Uterus (tissue), 2 donors: Measurements from ENCODE around the gene HOXA13.

ENCODE experiments used
- CTCF ChIP-seq, 4 experiments: fragments of 200-600 bp in 2 of 4; fragments of 450-650 bp in 2 of 4; sonication (generic) in 2 of 4; IDR thresholded peaks; one replicate each; pipeline ENCODE4 v1.5.1; 2016 to 2019; ENCODE audit warnings: antibody characterized with exemption in 4 of 4, mild to moderate bottlenecking in 2 of 4, moderate library complexity in 1 of 4
- POLR2A ChIP-seq, 2 donors: fragments of 450-650 bp; IDR thresholded peaks; one replicate each; pipeline ENCODE4 v1.6.1; 2016; ENCODE audit warnings: antibody characterized with exemption in 2 of 2, mild to moderate bottlenecking in 1 of 2, moderate library complexity in 1 of 2

GRCh38 chr7:27175626-27176523 is 24.0 kb downstream of the HOXA13 start:
- TF ChIP-seq CTCF (IDR thresholded peaks at IDR 0.05) = no peak
- no peak for TF ChIP-seq POLR2A (IDR thresholded peaks at IDR 0.05)
